ENCODE results near the gene ASGR2.

GRCh38 chr17:7077911-7078546, 36.6 kb downstream of the ASGR2 start:
- TF ChIP-seq CTCF (IDR thresholded peaks at IDR 0.05) (no peak), EP300 (IDR thresholded peaks at IDR 0.05) (no peak)
